Cardiac muscle cell (in vitro differentiated cells and primary cell): ENCODE measurements around the gene MAD1L1. TPM values are rescaled to one million over a fixed set of nuclear protein-coding genes. Genes with fewer than 3 reads are reported as not detected.

ENCODE experiments used
- DNase-seq, 2 donors: peaks; one replicate each; pipeline versions ENCODE4 v3.0.0 to v3.0.0-alpha.2; 2010 to 2017; ENCODE audit warnings: low read depth in 1 of 2, low spot score in 1 of 2
- H3K27ac ChIP-seq: fragments of 200-600 bp; sonication (generic); 2 replicates; pipeline ENCODE4 v1.5.1; 2016
- H3K27me3 ChIP-seq: fragments of 200-600 bp; sonication (generic); 2 replicates; pipeline ENCODE4 v1.6.0; 2016; ENCODE audit warnings: control low read depth
- H3K36me3 ChIP-seq: fragments of 200-600 bp; sonication (generic); 2 replicates; pipeline ENCODE4 v1.5.1; 2016; ENCODE audit warnings: control low read depth
- H3K4me1 ChIP-seq: fragments of 200-600 bp; sonication (generic); 2 replicates; pipeline ENCODE4 v1.8.1; 2017; ENCODE audit warnings: low read depth, mild to moderate bottlenecking, mixed run types
- H3K4me3 ChIP-seq: fragments of 200-600 bp; sonication (generic); 2 replicates; pipeline ENCODE4 v1.5.1; 2016; ENCODE audit warnings: mild to moderate bottlenecking
- H3K9me3 ChIP-seq: fragments of 200-600 bp; sonication (generic); 2 replicates; pipeline ENCODE4 v1.5.1; 2017; ENCODE audit warnings: low read depth, mild to moderate bottlenecking, control low read depth
- polyA plus RNA-seq: library from polyadenylated mRNA; unstranded; fragments of >200 nt; fragmentation: Nextera tagmentation; extraction: Ambion mirVana; gene quantifications from 2 replicates; pipeline ENCODE4 v1.2.1, GENCODE V29; 2016
- total RNA-seq: library from RNA; depleted of rRNA; stranded (reverse); fragments of >200 nt; gene quantifications from 2 replicates; pipeline ENCODE4 v1.2.3, GENCODE V29; 2016
- TF ChIP-seq, protein P1 (sequence below): IDR thresholded peaks from 2 replicates; pipeline ENCODE4 v1.5.1; 2012; ENCODE audit warnings: low read depth, mild to moderate bottlenecking, low read length

Gene MAD1L1
- total and polyA plus RNA-seq, 2 experiments from 2014 or later = 38.3 to 56.2 TPM

DNA sequence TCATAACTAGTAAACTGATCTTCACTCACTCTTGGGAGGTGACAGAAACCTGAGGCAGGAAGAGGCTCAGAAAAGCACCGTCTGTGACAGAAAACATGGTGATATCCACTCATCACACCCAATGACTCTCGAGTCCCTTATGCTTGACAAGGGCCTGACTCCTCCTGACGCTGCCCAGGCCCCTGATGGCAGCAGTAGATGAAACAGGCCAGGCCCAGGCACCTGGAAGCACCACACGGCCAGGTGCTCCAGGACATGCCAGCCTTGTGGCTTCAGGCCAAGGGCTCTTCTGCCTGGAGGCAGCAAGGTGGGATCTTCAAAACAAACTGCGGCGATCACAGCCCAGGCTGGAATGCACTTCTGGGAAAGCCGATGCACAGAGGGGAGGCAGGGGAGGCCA lies 89.3 kb downstream of the MAD1L1 start:
- Histone ChIP-seq H3K4me3 (no peak overlapping the region), H3K27ac (no peak overlapping the region), H3K4me1 (no peaks in the 10 kb centered on the region), H3K9me3 (no peaks in the 10 kb centered on the region), H3K27me3 (no peaks in the 10 kb centered on the region), H3K36me3 (no peaks in the 10 kb centered on the region)
- TF ChIP-seq, protein P1, sequence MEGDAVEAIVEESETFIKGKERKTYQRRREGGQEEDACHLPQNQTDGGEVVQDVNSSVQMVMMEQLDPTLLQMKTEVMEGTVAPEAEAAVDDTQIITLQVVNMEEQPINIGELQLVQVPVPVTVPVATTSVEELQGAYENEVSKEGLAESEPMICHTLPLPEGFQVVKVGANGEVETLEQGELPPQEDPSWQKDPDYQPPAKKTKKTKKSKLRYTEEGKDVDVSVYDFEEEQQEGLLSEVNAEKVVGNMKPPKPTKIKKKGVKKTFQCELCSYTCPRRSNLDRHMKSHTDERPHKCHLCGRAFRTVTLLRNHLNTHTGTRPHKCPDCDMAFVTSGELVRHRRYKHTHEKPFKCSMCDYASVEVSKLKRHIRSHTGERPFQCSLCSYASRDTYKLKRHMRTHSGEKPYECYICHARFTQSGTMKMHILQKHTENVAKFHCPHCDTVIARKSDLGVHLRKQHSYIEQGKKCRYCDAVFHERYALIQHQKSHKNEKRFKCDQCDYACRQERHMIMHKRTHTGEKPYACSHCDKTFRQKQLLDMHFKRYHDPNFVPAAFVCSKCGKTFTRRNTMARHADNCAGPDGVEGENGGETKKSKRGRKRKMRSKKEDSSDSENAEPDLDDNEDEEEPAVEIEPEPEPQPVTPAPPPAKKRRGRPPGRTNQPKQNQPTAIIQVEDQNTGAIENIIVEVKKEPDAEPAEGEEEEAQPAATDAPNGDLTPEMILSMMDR = no peak
- DNase-seq = no peak

DNA sequence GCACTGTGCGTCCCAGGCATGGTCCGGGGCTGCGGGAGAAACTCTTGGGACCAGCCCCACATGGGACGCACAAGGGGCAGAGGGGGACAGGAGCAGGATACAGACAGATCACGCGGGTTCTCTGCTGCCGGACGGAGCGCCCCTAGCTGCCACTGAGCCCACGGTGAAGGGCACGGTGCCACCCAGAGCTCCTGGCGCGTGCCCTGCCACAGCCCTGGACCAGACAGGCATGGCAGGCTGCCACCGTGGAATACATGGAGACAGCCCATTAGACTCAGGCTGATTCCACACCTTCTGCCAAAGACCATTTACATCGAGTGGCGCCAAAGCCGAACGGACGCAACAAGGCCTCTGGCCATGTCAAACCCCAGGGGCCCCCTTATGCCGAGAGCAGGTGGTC lies 90.4 kb downstream of the MAD1L1 start:
- TF ChIP-seq, protein P1 = no peak
- Histone ChIP-seq H3K4me1 (no peaks in the 10 kb centered on the region), H3K27ac (no peak overlapping the region), H3K4me3 (no peak overlapping the region), H3K27me3 (no peaks in the 10 kb centered on the region), H3K9me3 (no peaks in the 10 kb centered on the region), H3K36me3 (no peaks in the 10 kb centered on the region)
- no peak for DNase-seq

DNA sequence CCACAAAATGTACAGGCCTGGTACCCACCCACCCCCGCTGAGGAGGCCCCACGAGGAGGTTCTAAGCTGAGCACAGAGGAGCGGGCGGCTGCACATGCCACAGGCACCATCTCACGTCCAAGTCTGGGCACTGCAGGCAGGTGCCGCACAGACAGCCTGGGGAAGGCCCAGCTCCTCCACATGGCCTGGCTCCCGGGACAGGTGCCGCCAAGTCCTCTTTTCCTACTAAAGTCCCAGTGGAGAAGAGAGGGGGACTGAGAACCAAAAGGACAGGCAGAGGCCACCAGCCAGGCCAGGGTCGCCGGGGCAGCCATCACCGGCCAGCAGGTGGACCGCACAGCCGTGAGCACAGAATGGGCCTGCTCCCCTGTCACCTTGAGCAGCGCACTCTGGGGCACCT lies 91.1 kb downstream of the MAD1L1 start:
- no peak overlapping the region for H3K4me3 ChIP-seq
- no peaks in the 10 kb centered on the region for H3K4me1 ChIP-seq
- TF ChIP-seq, protein P1 = no peak
- H3K36me3 ChIP-seq = no peaks in the 10 kb centered on the region
- no peaks in the 10 kb centered on the region for H3K9me3 ChIP-seq
- H3K27ac ChIP-seq = no peak overlapping the region
- DNase-seq = no peak
- H3K27me3 ChIP-seq = no peaks in the 10 kb centered on the region

DNA sequence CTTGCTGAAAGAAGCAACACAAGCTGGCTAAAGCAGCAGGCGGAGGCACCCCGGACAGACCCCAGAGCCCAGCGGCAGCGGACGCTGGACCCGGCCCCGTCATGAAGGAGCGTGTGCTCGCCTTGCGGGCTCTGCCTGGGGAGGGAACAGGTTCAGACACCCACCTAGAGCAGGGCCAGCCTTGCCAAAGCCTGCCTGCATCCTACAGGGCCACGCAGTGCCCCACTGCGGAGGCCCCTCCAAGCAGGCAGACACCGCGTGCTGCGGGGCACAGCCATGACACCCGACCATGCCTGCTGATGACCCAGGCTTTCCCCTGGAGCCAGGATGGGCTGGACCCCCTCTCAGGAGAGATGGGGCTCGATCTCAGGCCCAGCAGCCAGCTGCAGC lies 91.7 kb downstream of the MAD1L1 start:
- Histone ChIP-seq H3K36me3 (no peaks in the 10 kb centered on the region), H3K27ac (no peak overlapping the region), H3K27me3 (no peaks in the 10 kb centered on the region), H3K4me1 (no peaks in the 10 kb centered on the region), H3K9me3 (no peaks in the 10 kb centered on the region), H3K4me3 (no peak overlapping the region)
- DNase-seq = no peak
- TF ChIP-seq, protein P1 = no peak

DNA sequence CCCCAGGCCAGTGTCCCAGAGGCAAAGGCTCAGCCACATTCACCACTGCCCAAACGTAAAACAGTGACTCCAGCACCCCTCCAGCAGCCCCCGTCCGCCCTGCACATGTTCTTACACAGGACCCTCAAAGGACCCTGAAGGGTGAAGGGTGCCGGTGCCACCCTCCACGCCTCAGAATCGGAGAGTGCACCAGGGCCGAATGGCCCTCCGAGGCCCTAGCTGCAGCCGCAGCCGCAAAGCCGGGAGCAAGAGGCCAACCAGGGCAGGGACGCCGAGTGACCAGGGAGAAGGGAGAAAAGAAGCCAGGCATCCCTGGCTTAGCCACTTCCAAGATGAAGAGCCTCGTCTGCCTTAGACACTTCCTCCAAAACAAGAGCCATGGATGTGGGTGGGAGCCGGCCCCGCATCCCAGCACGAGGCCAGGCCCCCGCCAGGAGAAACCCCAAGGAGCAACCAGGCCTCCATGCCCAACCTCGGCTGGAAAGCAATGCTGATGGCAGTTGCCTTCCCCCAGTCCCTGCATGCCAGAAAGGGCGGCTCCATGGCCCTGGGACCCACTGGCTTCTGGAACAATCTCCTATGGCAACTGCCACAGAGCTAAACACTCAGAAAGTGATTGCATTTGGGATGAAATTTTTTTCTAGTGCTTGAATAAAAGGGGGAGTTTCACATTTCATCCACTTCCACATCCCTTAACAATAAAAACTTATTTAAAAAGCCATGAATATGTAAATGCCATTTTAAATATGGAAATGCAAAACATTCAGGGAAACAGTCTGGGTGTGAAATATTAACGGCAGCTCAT lies 92.3 kb downstream of the MAD1L1 start:
- no peaks in the 10 kb centered on the region for H3K27me3 ChIP-seq
- H3K4me1 ChIP-seq = no peaks in the 10 kb centered on the region
- no peak overlapping the region for H3K4me3 ChIP-seq
- no peaks in the 10 kb centered on the region for H3K9me3 ChIP-seq
- H3K27ac ChIP-seq = no peak overlapping the region
- H3K36me3 ChIP-seq = no peaks in the 10 kb centered on the region
- TF ChIP-seq, protein P1 = no peak
- no peak for DNase-seq
